GM23248 (cell line): ENCODE results near the gene AMIGO2. TPM values are rescaled to one million over a fixed set of nuclear protein-coding genes. Genes with fewer than 3 reads are reported as not detected.

Experiments
- DNase-seq: peaks from one replicate; pipeline ENCODE4 v3.0.0-alpha.2; 2015
- H2AFZ ChIP-seq: fragments of 200-600 bp; sonication (generic); 2 replicates; pipeline ENCODE4 v1.6.1; 2016; ENCODE audit warnings: antibody characterized with exemption
- H3F3A ChIP-seq: fragments of 200-600 bp; sonication (generic); 2 replicates; pipeline ENCODE4 v1.6.1; 2016; ENCODE audit warnings: mild to moderate bottlenecking, antibody characterized with exemption, mixed run types; ENCODE audit not compliant: insufficient read depth
- H3K27ac ChIP-seq: fragments of 200-600 bp; sonication (generic); 2 replicates; pipeline ENCODE4 v1.5.1; 2016; ENCODE audit warnings: mild to moderate bottlenecking
- H3K27me3 ChIP-seq: fragments of 200-600 bp; sonication (generic); replicated peaks from 2 replicates; pipeline ENCODE4 v1.6.1; 2016; ENCODE audit warnings: mild to moderate bottlenecking; ENCODE audit not compliant: insufficient read depth
- H3K36me3 ChIP-seq: fragments of 200-600 bp; sonication (generic); 2 replicates; pipeline ENCODE4 v1.6.1; 2016; ENCODE audit warnings: low read depth, mild to moderate bottlenecking
- H3K4me1 ChIP-seq: fragments of 200-600 bp; sonication (generic); 2 replicates; pipeline ENCODE4 v1.6.1; 2016; ENCODE audit warnings: mild to moderate bottlenecking; ENCODE audit not compliant: insufficient read depth
- H3K4me2 ChIP-seq: fragments of 200-600 bp; sonication (generic); one replicate; pipeline ENCODE4 v1.6.1; 2016; ENCODE audit warnings: mild to moderate bottlenecking; ENCODE audit not compliant: unreplicated experiment
- H3K4me3 ChIP-seq: fragments of 200-600 bp; sonication (generic); 2 replicates; pipeline ENCODE4 v1.5.1; 2016; ENCODE audit warnings: mild to moderate bottlenecking
- H3K79me2 ChIP-seq: fragments of 200-600 bp; sonication (generic); 2 replicates; pipeline ENCODE4 v1.6.1; 2016; ENCODE audit warnings: mild to moderate bottlenecking; ENCODE audit not compliant: insufficient read depth
- H3K9ac ChIP-seq: fragments of 200-600 bp; sonication (generic); 2 replicates; pipeline ENCODE4 v1.6.1; 2016; ENCODE audit warnings: mild to moderate bottlenecking
- H3K9me2 ChIP-seq: fragments of 200-600 bp; sonication (generic); 2 replicates; pipeline ENCODE4 v1.6.1; 2016; ENCODE audit warnings: mixed run types, mild to moderate bottlenecking, moderate library complexity; ENCODE audit not compliant: insufficient read depth
- H3K9me3 ChIP-seq: fragments of 200-600 bp; sonication (generic); one replicate; pipeline ENCODE4 v1.6.1; 2017; ENCODE audit warnings: low read depth
- H4K20me1 ChIP-seq: fragments of 200-600 bp; sonication (generic); 2 replicates; pipeline ENCODE4 v1.6.0; 2016; ENCODE audit not compliant: insufficient read depth
- EZH2 ChIP-seq: fragments of 200-600 bp; sonication (generic); IDR thresholded peaks from 2 replicates; pipeline ENCODE4 v1.6.1; 2018; ENCODE audit warnings: antibody characterized with exemption, mild to moderate bottlenecking; ENCODE audit not compliant: insufficient read depth, poor library complexity, severe bottlenecking
- EZH2phosphoT487 ChIP-seq: fragments of 200-600 bp; sonication (generic); IDR thresholded peaks from 2 replicates; pipeline ENCODE4 v1.6.1; 2018; ENCODE audit warnings: antibody characterized with exemption, moderate library complexity, mild to moderate bottlenecking, low read depth; ENCODE audit not compliant: insufficient read depth
- WGBS, 2 experiments: methylation state at CpG; one replicate each; pipeline ENCODE4 v1.1.6; 2015 to 2017; ENCODE audit warnings: low lambda C conversion rate in 2 of 2, low coverage in 1 of 2; ENCODE audit errors: missing lambda C conversion rate in 2 of 2; 5-methylcytosine and 5-hydroxymethylcytosine counted together
- in situ Hi-C: fragments of 300-500 bp; cut with MboI; formaldehyde crosslinking; loops from 2 replicates; pipeline ENCODE4 v1.15.0; 2020
- polyA plus RNA-seq: library from polyadenylated mRNA; unstranded; fragments of >200 nt; fragmentation: Nextera tagmentation; extraction: Ambion mirVana; gene quantifications from 2 replicates; pipeline ENCODE4 v1.2.1, GENCODE V29; 2016
- total RNA-seq: library from RNA; depleted of rRNA; stranded (reverse); fragments of >200 nt; shearing (Covaris generic); gene quantifications from 2 replicates; pipeline ENCODE4 v1.2.3, GENCODE V29; 2014

Gene AMIGO2
- total and polyA plus RNA-seq, 2 experiments from 2014 or later, result 19.6 to 29.9 TPM

DNA sequence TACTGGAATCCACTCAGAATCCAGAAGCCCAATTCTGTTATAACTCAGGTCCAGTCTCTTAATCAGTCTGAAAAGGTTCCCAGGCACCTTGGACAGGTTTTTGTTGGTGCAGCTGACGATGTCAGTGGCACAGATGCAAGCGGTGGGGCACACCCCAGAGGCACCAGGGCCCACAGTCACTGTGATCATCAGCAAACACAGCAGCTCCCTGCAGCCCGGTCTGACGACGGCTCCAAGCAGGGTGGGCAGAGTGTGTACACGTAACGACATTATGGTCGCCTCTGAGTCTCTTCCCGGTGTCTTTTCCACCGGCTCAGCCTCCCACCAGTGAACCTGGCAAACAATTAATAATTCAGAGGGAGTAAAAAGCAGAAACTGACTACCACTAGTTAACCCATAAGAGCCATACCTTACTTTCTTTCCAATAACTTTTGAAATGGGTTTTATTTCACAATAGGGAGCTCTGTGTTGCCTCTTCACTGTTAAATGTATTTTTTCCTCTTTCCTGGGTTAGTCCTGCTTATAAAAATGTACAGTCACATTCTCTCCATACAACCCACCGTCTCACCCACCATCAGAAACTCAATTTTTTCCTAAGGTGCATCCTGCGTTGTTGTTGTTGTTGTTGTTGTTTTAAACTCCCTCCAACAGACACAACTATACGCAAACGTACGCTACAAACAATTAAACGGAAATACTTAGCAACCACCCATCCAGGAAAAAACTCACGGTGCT lies 859 bp downstream of the AMIGO2 start:
- in situ Hi-C loops, result no loop called here
- Histone ChIP-seq H3K79me2 (peaks cover 22% of the 10 kb centered on the region), H4K20me1 (no peaks in the 10 kb centered on the region), H3K4me3 (peak overlapping the region; percentile 84), H3K4me2 (peak overlapping the region; percentile 97), H3K9ac (peak overlapping the region; percentile 81), H3K4me1 (peaks cover 38% of the 10 kb centered on the region), H3K9me2 (no peaks in the 10 kb centered on the region), H3K9me3 (no peaks in the 10 kb centered on the region), H3F3A (peaks cover 31% of the 10 kb centered on the region), H2AFZ (peak overlapping the region; percentile 81), H3K27me3 (no peaks in the 10 kb centered on the region), H3K36me3 (no peaks in the 10 kb centered on the region), H3K27ac (peak overlapping the region; percentile 37)
- WGBS, 2 experiments, result 1 to 5% methylated on average over 17 of the region's 17 CpGs
- TF ChIP-seq EZH2phosphoT487, result no peak
- DNase-seq, result peak; percentile 65

DNA sequence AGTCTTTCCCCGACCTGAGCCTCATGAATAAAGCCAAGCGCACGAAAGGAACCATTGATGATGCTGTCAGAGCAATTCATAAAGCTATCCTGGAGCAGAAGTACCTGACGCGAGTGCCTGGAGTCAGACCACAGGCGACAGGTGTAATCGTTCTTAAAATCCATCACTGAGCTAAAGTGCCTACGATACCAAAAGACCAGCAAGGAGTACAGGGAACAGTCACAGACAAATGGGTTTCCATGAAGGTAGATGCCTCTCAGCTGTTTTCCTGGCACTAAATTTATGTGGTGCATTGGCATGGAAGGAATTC lies 1.7 kb downstream of the AMIGO2 start:
- Histone ChIP-seq H2AFZ (peak overlapping the region; percentile 81; the same call in 1 of the 2 replicates), H3K79me2 (peaks cover 22% of the 10 kb centered on the region), H3K4me2 (peak overlapping the region; percentile 97), H3K4me3 (peak overlapping the region; percentile 84), H3K36me3 (no peaks in the 10 kb centered on the region), H3K27ac (no peak overlapping the region), H3K9ac (no peak overlapping the region), H3K9me2 (no peaks in the 10 kb centered on the region), H4K20me1 (no peaks in the 10 kb centered on the region), H3K27me3 (no peaks in the 10 kb centered on the region), H3K4me1 (peaks cover 33% of the 10 kb centered on the region), H3F3A (peaks cover 31% of the 10 kb centered on the region), H3K9me3 (no peaks in the 10 kb centered on the region)
- TF ChIP-seq EZH2 (no peak), EZH2phosphoT487 (no peak)
- no peak for DNase-seq
- 90 to 93% methylated on average over 8 of the region's 8 CpGs for WGBS, 2 experiments
- in situ Hi-C loops, result no loop called here

DNA sequence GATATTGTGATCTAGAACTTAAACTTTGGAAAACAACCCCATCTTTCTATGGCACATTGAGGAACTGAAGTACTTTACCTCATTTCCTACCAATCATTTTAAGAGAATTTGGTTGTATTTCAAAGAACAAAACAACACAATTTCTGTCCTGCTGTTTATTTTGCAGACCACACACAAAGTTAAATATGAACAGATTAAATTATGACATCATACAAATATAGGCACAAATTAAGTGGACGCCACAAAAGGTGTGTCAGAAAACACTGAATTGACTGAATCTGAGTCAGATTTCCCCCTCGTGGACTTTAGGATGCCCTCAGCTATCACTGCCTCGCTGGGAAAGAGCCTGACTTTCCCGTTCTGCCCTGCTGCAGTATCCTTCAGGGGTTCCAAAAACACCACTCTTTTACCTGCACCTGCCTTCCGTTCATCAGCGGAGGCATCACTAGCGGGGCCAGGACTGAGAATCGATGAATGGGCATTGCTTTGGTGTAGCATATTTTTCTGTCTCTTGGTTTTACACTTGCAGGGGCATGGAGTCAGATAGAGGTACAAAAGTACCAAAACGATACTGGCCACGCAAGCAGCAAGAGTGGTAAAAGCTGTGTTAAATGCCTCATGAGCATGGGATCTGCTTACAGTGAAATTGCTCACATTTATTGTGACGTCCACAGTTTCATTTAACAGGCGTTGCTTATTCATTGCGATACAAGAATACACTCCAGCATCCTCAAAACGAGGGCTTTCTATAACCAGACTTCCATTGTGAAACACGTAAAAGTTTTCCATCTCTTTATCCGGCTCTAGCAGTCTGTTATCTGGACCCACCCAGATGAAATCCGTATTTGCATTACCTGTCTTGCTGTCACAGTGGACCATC lies 2.3 kb downstream of the AMIGO2 start:
- peaks cover 22% of the 10 kb centered on the region for H3K79me2 ChIP-seq
- H3K4me1 ChIP-seq, result peaks cover 28% of the 10 kb centered on the region
- peaks cover 29% of the 10 kb centered on the region for H3F3A ChIP-seq
- WGBS, 2 experiments, result 81 to 82% methylated on average over 17 of the region's 17 CpGs
- H3K4me2 ChIP-seq, result peak overlapping the region; percentile 97
- no peaks in the 10 kb centered on the region for H3K27me3 ChIP-seq
- no peak for DNase-seq
- H3K9me2 ChIP-seq, result no peaks in the 10 kb centered on the region
- no peak overlapping the region for H3K27ac ChIP-seq
- H4K20me1 ChIP-seq, result no peaks in the 10 kb centered on the region
- no peak overlapping the region for H2AFZ ChIP-seq
- H3K4me3 ChIP-seq, result peak overlapping the region; percentile 84
- no peak for TF ChIP-seq EZH2
- no peak for TF ChIP-seq EZH2phosphoT487
- no peaks in the 10 kb centered on the region for H3K36me3 ChIP-seq
- in situ Hi-C loops, result no loop called here
- H3K9ac ChIP-seq, result no peak overlapping the region
- H3K9me3 ChIP-seq, result no peaks in the 10 kb centered on the region

DNA sequence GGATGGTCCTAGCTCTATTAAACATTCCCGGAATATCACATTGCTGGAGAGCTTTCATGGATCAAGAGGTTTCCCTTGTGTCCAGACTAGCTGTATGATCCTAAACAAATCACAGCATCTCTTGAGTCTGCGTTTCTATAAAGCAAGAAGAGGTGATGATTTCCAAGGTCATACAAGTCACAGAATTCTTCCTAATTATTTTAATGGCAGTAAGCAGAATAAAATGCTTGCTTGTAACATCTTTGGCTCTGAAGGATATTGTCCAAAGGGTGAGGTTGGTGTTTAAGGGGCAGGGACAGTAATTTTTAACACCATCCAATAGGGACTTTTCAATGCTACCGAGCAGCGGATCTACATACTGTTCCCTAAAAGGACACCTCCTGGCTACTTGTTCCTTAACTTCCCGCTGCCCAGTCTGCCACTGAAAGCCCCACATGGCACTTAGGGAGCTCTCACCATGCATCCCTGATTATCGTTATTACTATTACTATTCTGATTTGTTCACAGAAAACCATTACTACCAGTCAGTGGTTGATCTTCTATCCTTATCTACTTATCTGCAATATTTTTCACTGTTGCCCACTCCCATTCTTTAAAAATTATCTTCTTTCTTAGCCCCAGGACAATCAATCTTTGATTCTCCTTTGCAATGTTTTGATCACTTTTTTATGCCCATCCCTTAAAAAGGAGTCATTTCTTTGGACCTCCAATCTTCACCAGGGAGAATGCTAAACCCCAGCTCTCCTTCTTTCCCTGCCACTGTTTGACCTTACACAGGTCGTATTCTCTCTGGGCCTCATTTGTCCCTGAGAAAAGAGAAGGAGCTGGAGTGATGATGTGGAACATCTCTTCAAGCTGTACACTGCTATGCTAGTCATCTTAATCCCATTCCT lies 4.3 kb downstream of the AMIGO2 start:
- Histone ChIP-seq H3K9me2 (no peaks in the 10 kb centered on the region), H3K27me3 (no peaks in the 10 kb centered on the region), H3K9ac (no peak overlapping the region), H4K20me1 (no peaks in the 10 kb centered on the region), H3K27ac (no peak overlapping the region), H3K4me1 (peaks cover 11% of the 10 kb centered on the region; the same call in 1 of the 2 replicates), H3K9me3 (no peaks in the 10 kb centered on the region), H3K4me2 (no peak overlapping the region), H3K4me3 (no peak overlapping the region), H3K36me3 (no peaks in the 10 kb centered on the region), H3K79me2 (peaks cover 22% of the 10 kb centered on the region), H2AFZ (no peak overlapping the region), H3F3A (peaks cover 9% of the 10 kb centered on the region)
- in situ Hi-C loops, result no loop called here
- no peak for DNase-seq
- WGBS, 2 experiments, result 80 to 84% methylated on average over 7 of the region's 7 CpGs
- TF ChIP-seq EZH2phosphoT487 (no peak), EZH2 (no peak)
